ENCODE results near the gene PGP. TPM values are rescaled to one million over a fixed set of nuclear protein-coding genes. Genes with fewer than 3 reads are reported as not detected.
A peak's percentile ranks its signal among the peaks of the same experiment; 100 is the strongest.

The PGP gene
- total RNA-seq, 1 experiment from 2014 or later: 38.3 TPM

DNA sequence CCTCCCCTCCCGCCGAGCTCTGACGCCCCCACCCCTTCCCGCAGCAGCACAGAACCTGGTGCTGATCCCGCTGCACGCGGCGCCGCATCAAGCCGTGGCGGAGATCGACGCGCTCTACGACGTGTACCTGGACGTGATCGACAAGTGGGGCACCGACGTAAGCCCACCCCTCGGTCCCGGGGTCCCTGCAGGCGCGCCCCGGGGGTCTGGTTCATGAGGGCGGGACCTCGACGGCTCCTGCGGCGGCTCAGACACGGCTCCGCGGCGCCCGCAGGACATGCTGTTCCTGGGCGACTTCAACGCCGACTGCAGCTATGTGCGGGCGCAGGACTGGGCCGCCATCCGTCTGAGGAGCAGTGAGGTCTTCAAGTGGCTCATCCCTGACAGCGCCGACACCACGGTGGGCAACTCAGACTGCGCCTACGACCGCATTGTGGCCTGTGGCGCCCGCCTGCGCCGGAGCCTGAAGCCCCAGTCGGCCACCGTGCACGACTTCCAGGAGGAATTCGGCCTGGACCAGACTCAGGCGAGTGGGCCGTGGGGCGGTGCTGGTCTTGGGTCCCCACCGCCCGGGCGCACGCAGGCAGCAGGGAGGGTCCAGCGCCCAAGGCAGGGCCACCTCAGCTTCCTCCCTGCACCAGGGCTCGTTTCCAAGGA, 23.0 kb upstream of the PGP start:
- no peak overlapping the region for H3K4ac ChIP-seq (ENCODE audit: low read depth, low read length)
- peak; percentile 68 for DNase-seq
- no peak overlapping the region for H3K56ac ChIP-seq (ENCODE audit: insufficient read length, low read depth, low read length)
- no peaks in the 10 kb centered on the region for H4K20me1 ChIP-seq (ENCODE audit: control insufficient read depth, insufficient read depth, insufficient read length)
- no peaks in the 10 kb centered on the region for H3K9me3 ChIP-seq (ENCODE audit: control insufficient read depth, low read depth, low read length)
- no peak overlapping the region for H2BK120ac ChIP-seq (ENCODE audit: low read depth, low read length, poor library complexity, severe bottlenecking)
- TF ChIP-seq, protein P1, sequence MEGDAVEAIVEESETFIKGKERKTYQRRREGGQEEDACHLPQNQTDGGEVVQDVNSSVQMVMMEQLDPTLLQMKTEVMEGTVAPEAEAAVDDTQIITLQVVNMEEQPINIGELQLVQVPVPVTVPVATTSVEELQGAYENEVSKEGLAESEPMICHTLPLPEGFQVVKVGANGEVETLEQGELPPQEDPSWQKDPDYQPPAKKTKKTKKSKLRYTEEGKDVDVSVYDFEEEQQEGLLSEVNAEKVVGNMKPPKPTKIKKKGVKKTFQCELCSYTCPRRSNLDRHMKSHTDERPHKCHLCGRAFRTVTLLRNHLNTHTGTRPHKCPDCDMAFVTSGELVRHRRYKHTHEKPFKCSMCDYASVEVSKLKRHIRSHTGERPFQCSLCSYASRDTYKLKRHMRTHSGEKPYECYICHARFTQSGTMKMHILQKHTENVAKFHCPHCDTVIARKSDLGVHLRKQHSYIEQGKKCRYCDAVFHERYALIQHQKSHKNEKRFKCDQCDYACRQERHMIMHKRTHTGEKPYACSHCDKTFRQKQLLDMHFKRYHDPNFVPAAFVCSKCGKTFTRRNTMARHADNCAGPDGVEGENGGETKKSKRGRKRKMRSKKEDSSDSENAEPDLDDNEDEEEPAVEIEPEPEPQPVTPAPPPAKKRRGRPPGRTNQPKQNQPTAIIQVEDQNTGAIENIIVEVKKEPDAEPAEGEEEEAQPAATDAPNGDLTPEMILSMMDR (conservative IDR thresholded peaks at IDR 0.05): no peak
- no peaks in the 10 kb centered on the region for H3K79me1 ChIP-seq (ENCODE audit: insufficient read depth, low read depth, low read length, poor library complexity, severe bottlenecking)
- no peak overlapping the region for H3K27ac Mint-ChIP-seq
- H2BK5ac ChIP-seq (ENCODE audit: insufficient read length, low read length): no peak overlapping the region
- no peak overlapping the region for H2AK5ac ChIP-seq (ENCODE audit: insufficient read length, low read length)
- no peak overlapping the region for H2BK15ac ChIP-seq (ENCODE audit: low read depth, low read length)
- H3K9ac ChIP-seq (ENCODE audit: extremely low read depth, insufficient read length, low read length): no peak overlapping the region
- no peak overlapping the region for H3K18ac ChIP-seq (ENCODE audit: insufficient read length, low read depth, low read length)
- H3K4me1 Mint-ChIP-seq: peaks cover 0 to 3% of the 10 kb centered on the region in 2 experiments; a peak in 1 of 4 replicates
- H3K79me2 ChIP-seq (ENCODE audit: insufficient read depth, low read length): no peaks in the 10 kb centered on the region
- H3K23ac ChIP-seq (ENCODE audit: insufficient read length, low read depth, low read length): no peak overlapping the region
- no peak overlapping the region for H4K91ac ChIP-seq (ENCODE audit: insufficient read length, low read depth, low read length)
- H4K8ac ChIP-seq (replicated peaks; ENCODE audit: insufficient read length, low read depth, low read length): no peak overlapping the region
- WGBS (ENCODE audit: extremely low coverage, insufficient read length, low lambda C conversion rate): no CpG with 5 or more reads among the region's 65 CpGs
- H2BK12ac ChIP-seq (ENCODE audit: insufficient read length, low read depth, low read length): no peak overlapping the region
- H3K4me2 ChIP-seq (ENCODE audit: insufficient read depth, insufficient read length, low read length): peak overlapping the region; percentile 67
- H3K27me3 ChIP-seq (ENCODE audit: insufficient read depth, low read length): peaks cover 2% of the 10 kb centered on the region; the same call in 1 of the 2 replicates
- peaks cover 16% of the 10 kb centered on the region for H3K27me3 Mint-ChIP-seq (ENCODE audit: low read depth)
- H3K4me1 ChIP-seq (ENCODE audit: insufficient read depth, low read length): no peaks in the 10 kb centered on the region
- H3K4me3 Mint-ChIP-seq: peak overlapping the region; percentile 42 to 59; a peak in 4 of 5 replicates
- H3K9me3 Mint-ChIP-seq: no peaks in the 10 kb centered on the region; a peak in 1 of 5 replicates
- H3T11ph ChIP-seq (ENCODE audit: low read length): no peak overlapping the region
- H3K36me3 Mint-ChIP-seq (ENCODE audit: insufficient read depth in 1 of 3, low read depth in 3 of 3): peaks cover 4 to 33% (median 11%) of the 10 kb centered on the region in 3 experiments; a peak in 5 of 7 replicates
- H3K23me2 ChIP-seq (ENCODE audit: insufficient read length, low read depth, low read length, poor library complexity, severe bottlenecking): peaks cover 13% of the 10 kb centered on the region
- no peak overlapping the region for H3K27ac ChIP-seq (ENCODE audit: insufficient read length, low read depth, low read length)
- no peak overlapping the region for H2AFZ ChIP-seq (ENCODE audit: low read length)
- no peak overlapping the region for H3K14ac ChIP-seq (ENCODE audit: insufficient read depth, low read length)
- no peak overlapping the region for H2BK20ac ChIP-seq (ENCODE audit: low read depth, low read length, poor library complexity, severe bottlenecking)
- H4K5ac ChIP-seq (ENCODE audit: insufficient read length, low read depth, low read length): no peak overlapping the region

Measured in H9 (cell line).